ENCODE results near the gene RPS3.

GRCh38 chr11:75453916-75454655, 54.8 kb downstream of the RPS3 start:
- TF ChIP-seq EZH2 (IDR thresholded peaks at IDR 0.05; ENCODE audit: low read length, missing control alignments) (no peak), CTCF (conservative IDR thresholded peaks at IDR 0.05 in 1 of 2, IDR thresholded peaks at IDR 0.05 in 1 of 2; ENCODE audit: low read depth in 1 of 2, low read length in 2 of 2) (no peak)
